Astrocyte of the hippocampus (primary cell): ENCODE measurements around the gene ACOX3.

Source experiments
- DNase-seq: peaks from one replicate; pipeline ENCODE4 v3.0.0; 2011; ENCODE audit warnings: low read depth, low spot score

ACOX3 gene

GRCh38 chr4:8322794-8323704 lies 117.5 kb downstream of the ACOX3 start:
- no peak for DNase-seq

GRCh38 chr4:8321771-8322170 lies 118.8 kb downstream of the ACOX3 start:
- no peak for DNase-seq

DNA sequence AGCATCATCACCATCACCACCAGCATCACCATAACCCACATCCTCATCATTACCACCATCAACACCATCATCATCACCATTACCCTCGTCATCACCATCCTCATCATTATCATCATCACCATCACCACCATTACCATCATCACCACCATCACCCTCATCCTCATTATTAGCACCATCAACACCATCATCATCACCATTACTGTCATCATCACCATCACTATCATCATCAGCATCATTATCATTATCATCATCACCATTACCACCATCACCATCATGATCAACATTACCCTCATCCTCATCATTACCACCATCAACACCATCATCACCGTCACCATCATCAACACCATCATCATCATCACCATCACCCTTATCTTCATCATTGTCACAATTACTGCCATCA lies 119.3 kb downstream of the ACOX3 start:
- DNase-seq: no peak

- no peak for DNase-seq
Measured at GRCh38 chr4:8320386-8320750, 120.2 kb downstream of the ACOX3 start.

DNA sequence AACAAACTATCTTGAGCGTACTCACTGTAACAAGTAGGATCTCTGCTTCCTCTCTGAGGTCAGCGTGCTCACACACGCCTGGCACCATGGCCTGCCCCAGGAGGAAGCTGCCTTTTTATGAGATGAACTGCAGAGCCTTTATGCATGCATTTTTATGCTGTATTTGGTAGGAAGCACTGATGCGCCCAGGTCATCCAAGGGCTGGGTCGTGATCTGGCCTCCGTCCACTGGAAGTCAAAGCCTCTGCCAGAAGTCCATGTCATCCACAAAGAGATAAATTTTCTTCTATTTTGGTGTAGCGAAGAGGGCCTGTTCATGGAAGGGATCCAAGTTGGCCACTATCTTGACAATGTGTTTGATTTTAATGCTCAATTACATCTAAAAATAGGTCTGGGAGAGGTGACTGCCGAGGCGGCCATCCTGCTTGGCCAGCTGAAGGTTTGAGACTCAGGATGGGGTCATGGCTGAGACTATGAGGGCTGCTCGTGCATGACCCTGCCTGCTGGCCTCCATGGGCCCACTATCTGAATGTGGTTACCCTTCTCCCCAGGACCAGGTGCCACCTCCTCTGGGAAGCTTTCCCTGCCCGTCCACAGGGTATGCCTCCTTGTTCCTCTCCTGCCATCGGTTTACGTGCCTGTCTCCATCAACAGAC lies 120.7 kb downstream of the ACOX3 start:
- no peak for DNase-seq

DNA sequence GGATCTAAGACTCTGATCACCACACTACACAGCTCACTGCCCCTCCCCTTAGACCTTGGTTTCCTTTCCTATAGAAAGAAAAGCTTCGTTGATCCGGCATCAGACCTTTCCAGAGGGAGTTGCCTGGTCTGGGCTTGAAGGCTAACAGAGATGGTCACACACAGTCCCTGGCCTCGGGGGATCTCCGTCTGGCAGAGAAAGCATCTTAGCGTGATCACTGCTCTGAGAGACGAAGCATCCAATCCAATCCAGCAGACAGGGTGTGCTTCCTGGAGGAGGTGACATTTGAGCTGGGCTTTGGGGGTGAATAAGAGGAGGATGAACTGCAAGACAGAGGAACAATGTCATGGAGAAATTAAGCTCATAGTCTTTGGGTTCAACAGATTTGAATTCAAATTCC lies 121.5 kb downstream of the ACOX3 start:
- DNase-seq: no peak

- no peak for DNase-seq
Measured at GRCh38 chr4:8318509-8318908, 122.0 kb downstream of the ACOX3 start.

DNA sequence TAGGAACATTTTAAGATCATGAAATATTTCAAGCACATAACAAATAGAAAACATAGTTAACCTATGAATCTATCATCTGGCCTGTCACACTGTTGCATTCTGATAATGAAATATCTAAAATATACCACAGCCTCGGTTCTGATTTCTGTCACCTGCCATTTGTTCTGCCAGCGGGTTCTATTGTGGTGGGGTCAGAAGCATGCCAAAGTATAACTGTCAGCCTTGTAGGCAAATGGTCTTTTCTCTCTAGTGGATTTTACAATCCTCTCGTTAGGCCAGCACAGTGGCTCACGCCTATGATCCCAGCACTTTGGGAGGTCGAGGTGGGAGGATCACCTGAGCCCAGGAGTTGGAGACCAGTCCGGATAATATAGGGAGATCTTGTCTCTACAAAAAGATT lies 123.0 kb downstream of the ACOX3 start:
- DNase-seq: no peak

DNA sequence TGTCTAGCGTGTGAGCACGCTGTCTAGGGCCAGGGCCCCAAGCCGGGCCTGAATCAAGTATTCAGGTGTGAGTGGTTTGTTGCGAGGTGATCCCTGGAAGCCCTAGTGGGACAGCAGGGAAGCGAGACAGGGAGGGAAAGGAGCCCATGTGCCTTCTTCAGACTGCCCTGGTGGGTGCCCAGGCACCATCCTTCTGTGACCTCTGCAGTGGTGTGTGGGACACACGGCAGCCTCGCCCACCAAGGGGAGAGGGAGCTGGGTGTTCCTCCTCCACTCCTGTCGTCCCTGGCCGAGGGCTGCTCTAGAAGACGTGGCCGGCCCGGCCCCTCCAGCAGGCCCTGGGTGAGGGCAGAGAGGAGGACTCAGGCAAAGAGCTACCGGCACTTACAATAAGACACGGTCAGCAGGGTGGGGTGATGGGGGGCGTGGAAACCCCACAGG lies 123.6 kb downstream of the ACOX3 start:
- no peak for DNase-seq
